Smooth muscle cell (in vitro differentiated cells): Measurements from ENCODE around the gene IFI27. TPM values are rescaled to one million over a fixed set of nuclear protein-coding genes. Genes with fewer than 3 reads are reported as not detected.

Source experiments
- DNase-seq: peaks from one replicate; lab custom pipeline; 2025; ENCODE audit not compliant: unreplicated experiment; lab: John Stamatoyannopoulos, UW
- H2AFZ ChIP-seq: fragments of 200-600 bp; sonication (generic); 2 replicates; pipeline ENCODE4 v1.6.0; 2016; ENCODE audit warnings: antibody characterized with exemption, low read depth, mild to moderate bottlenecking
- H3F3A ChIP-seq: fragments of 200-600 bp; sonication (generic); 2 replicates; pipeline ENCODE4 v1.6.0; 2017; ENCODE audit warnings: antibody characterized with exemption, low read depth
- H3K27ac ChIP-seq: fragments of 200-600 bp; sonication (generic); 2 replicates; pipeline ENCODE4 v1.5.1; 2016; ENCODE audit warnings: low read depth, mild to moderate bottlenecking
- H3K27me3 ChIP-seq: fragments of 200-600 bp; sonication (generic); 2 replicates; pipeline ENCODE4 v1.6.1; 2016; ENCODE audit warnings: low read depth, mild to moderate bottlenecking
- H3K36me3 ChIP-seq: fragments of 200-600 bp; sonication (generic); 2 replicates; pipeline ENCODE4 v1.5.1; 2016; ENCODE audit warnings: low read depth
- H3K4me1 ChIP-seq: fragments of 200-600 bp; sonication (generic); 2 replicates; pipeline ENCODE4 v1.5.1; 2016; ENCODE audit warnings: low read depth
- H3K4me2 ChIP-seq: fragments of 200-600 bp; sonication (generic); 2 replicates; pipeline ENCODE4 v1.6.0; 2016; ENCODE audit warnings: mild to moderate bottlenecking
- H3K4me3 ChIP-seq: fragments of 200-600 bp; sonication (generic); 2 replicates; pipeline ENCODE4 v1.5.1; 2016; ENCODE audit warnings: mild to moderate bottlenecking
- H3K79me2 ChIP-seq: fragments of 200-600 bp; sonication (generic); 2 replicates; pipeline ENCODE4 v1.6.0; 2016; ENCODE audit warnings: low read depth, mild to moderate bottlenecking
- H3K9ac ChIP-seq: fragments of 200-600 bp; sonication (generic); 2 replicates; pipeline ENCODE4 v1.6.0; 2016; ENCODE audit warnings: low read depth
- H3K9me3 ChIP-seq: fragments of 200-600 bp; sonication (generic); replicated peaks from 2 replicates; pipeline ENCODE4 v1.5.1; 2016; ENCODE audit warnings: low read depth
- H4K20me1 ChIP-seq: fragments of 200-600 bp; sonication (generic); 2 replicates; pipeline ENCODE4 v1.6.0; 2016; ENCODE audit warnings: low read depth
- CTCF ChIP-seq: fragments of 200-600 bp; sonication (generic); IDR thresholded peaks from 2 replicates; pipeline ENCODE4 v1.5.1; 2017; ENCODE audit warnings: borderline replicate concordance, mild to moderate bottlenecking, antibody characterized with exemption; ENCODE audit not compliant: insufficient read depth, poor library complexity, severe bottlenecking
- WGBS: methylation state at CpG from one replicate; pipeline ENCODE4 v1.1.7; 2016; ENCODE audit warnings: low lambda C conversion rate; 5-methylcytosine and 5-hydroxymethylcytosine counted together
- polyA plus RNA-seq: library from polyadenylated mRNA; unstranded; fragments of >200 nt; fragmentation: Nextera tagmentation; extraction: Ambion mirVana; gene quantifications from 2 replicates; pipeline ENCODE4 v1.2.1, GENCODE V29; 2016
- total RNA-seq: library from RNA; depleted of rRNA; stranded (reverse); fragments of >200 nt; gene quantifications from 2 replicates; pipeline ENCODE4 v1.2.3, GENCODE V29; 2014

The IFI27 gene
- total and polyA plus RNA-seq, 2 experiments from 2014 or later: 0.40 to 3.1 TPM

GRCh38 chr14:94117856-94118255 lies 7.3 kb downstream of the IFI27 start:
- WGBS: 87% methylated on average over 9 of the region's 9 CpGs
- H3K27ac ChIP-seq: no peak overlapping the region
- no peak overlapping the region for H2AFZ ChIP-seq
- no peaks in the 10 kb centered on the region for H3K27me3 ChIP-seq
- H3K79me2 ChIP-seq: no peaks in the 10 kb centered on the region
- H4K20me1 ChIP-seq: no peaks in the 10 kb centered on the region
- no peaks in the 10 kb centered on the region for H3K4me1 ChIP-seq
- H3K36me3 ChIP-seq: no peaks in the 10 kb centered on the region
- no peak overlapping the region for H3K4me3 ChIP-seq
- no peaks in the 10 kb centered on the region for H3K9me3 ChIP-seq
- no peaks in the 10 kb centered on the region for H3F3A ChIP-seq
- DNase-seq: no peak
- no peak for TF ChIP-seq CTCF
- no peak overlapping the region for H3K9ac ChIP-seq
- no peak overlapping the region for H3K4me2 ChIP-seq

- H3F3A ChIP-seq: no peaks in the 10 kb centered on the region
- DNase-seq: no peak
- H3K9ac ChIP-seq: no peak overlapping the region
- no peak overlapping the region for H2AFZ ChIP-seq
- H3K4me2 ChIP-seq: no peak overlapping the region
- H3K4me3 ChIP-seq: no peak overlapping the region
- H3K27ac ChIP-seq: no peak overlapping the region
- H3K9me3 ChIP-seq: no peaks in the 10 kb centered on the region
- H3K27me3 ChIP-seq: no peaks in the 10 kb centered on the region
- H3K36me3 ChIP-seq: no peaks in the 10 kb centered on the region
- H3K79me2 ChIP-seq: no peaks in the 10 kb centered on the region
- H4K20me1 ChIP-seq: no peaks in the 10 kb centered on the region
- H3K4me1 ChIP-seq: no peaks in the 10 kb centered on the region
- TF ChIP-seq CTCF: no peak
Measured at GRCh38 chr14:94119071-94119470, 8.5 kb downstream of the IFI27 start.

GRCh38 chr14:94120667-94121340 lies 10.3 kb downstream of the IFI27 start:
- no peak overlapping the region for H2AFZ ChIP-seq
- H3K9ac ChIP-seq: no peak overlapping the region

More at GRCh38 chr14:94120667-94121340, 10.3 kb downstream of the IFI27 start:
- Histone ChIP-seq H3K27me3 (no peaks in the 10 kb centered on the region), H3K9me3 (no peaks in the 10 kb centered on the region), H3K4me3 (no peak overlapping the region), H3K4me1 (no peaks in the 10 kb centered on the region), H3K79me2 (no peaks in the 10 kb centered on the region), H3K4me2 (no peak overlapping the region), H3F3A (no peaks in the 10 kb centered on the region), H3K27ac (no peak overlapping the region), H3K36me3 (no peaks in the 10 kb centered on the region), H4K20me1 (no peaks in the 10 kb centered on the region)
- WGBS: 83% methylated on average over 5 of the region's 5 CpGs
- no peak for DNase-seq
- no peak for TF ChIP-seq CTCF
